Suppressor macrophage treated with lipopolysaccharide for 1 hour (primary cell): ENCODE results near the gene NUDT5.
"Not testable (repeated sequence)": the region's sequence is repeated elsewhere in the genome, so short reads cannot be mapped to it uniquely, and the experiment has no call there.

Experiments
- DNase-seq, 3 donors: peaks; one replicate each; pipeline ENCODE4 v3.0.0-alpha.2; 2020 to 2022

The NUDT5 gene

GRCh38 chr10:12202226-12202625, 6.5 kb upstream of the NUDT5 start:
- no peak for DNase-seq

GRCh38 chr10:12201543-12201942, 5.9 kb upstream of the NUDT5 start:
- no peak for DNase-seq

- DNase-seq = no peak
Observed at GRCh38 chr10:12200850-12201249, 5.2 kb upstream of the NUDT5 start.

- peak in 2 of 3 donors; percentile 34 to 42 for DNase-seq
Observed at GRCh38 chr10:12198156-12198555, 2.5 kb upstream of the NUDT5 start.

GRCh38 chr10:12196531-12197211, 980 bp upstream of the NUDT5 start:
- DNase-seq = peak in 1 of 3 donors; percentile 25

- DNase-seq = no peak
Observed at GRCh38 chr10:12195281-12195602, 449 bp downstream of the NUDT5 start.

- peak; percentile 41 to 45 (median 41) for DNase-seq
Observed at GRCh38 chr10:12194752-12195271, 879 bp downstream of the NUDT5 start.

GRCh38 chr10:12193193-12193592, 2.5 kb downstream of the NUDT5 start:
- peak; percentile 45 to 65 (median 65) for DNase-seq

- DNase-seq = peak; percentile 24 to 50 (median 26)
Observed at GRCh38 chr10:12191715-12192114, 4.0 kb downstream of the NUDT5 start.

GRCh38 chr10:12189426-12189825, 6.3 kb downstream of the NUDT5 start:
- DNase-seq = no peak

- no peak for DNase-seq
Observed at GRCh38 chr10:12188656-12189055, 7.0 kb downstream of the NUDT5 start.

DNA sequence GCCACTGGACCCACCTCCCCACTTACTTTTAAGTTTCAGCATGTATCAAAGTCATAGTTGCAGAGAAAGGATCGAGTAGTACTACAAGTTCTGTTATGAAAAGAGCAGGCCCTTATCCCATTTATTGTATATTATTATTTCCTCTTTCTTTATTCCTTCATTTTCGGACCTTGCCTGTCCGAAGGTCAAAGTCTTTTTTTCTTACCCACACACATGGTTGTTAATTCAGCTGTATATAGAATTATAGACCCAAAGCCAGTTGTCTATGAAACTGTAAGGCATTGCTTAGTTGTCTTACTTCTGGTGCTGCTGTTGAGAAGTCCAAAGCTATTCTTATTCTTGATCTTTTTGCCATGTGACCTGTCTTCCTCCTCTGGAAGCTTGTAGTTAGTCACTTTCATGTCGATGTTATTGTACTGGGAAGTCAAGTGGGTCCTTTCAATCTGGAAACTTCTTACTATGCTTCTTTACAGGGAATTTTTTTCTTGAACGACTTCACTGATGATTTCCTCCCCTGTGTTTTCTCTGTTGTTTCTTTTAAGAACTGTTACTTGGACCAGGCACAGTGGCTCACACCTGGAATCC, 8.3 kb downstream of the NUDT5 start:
- peak; percentile 25 to 53 (median 50) for DNase-seq

DNA sequence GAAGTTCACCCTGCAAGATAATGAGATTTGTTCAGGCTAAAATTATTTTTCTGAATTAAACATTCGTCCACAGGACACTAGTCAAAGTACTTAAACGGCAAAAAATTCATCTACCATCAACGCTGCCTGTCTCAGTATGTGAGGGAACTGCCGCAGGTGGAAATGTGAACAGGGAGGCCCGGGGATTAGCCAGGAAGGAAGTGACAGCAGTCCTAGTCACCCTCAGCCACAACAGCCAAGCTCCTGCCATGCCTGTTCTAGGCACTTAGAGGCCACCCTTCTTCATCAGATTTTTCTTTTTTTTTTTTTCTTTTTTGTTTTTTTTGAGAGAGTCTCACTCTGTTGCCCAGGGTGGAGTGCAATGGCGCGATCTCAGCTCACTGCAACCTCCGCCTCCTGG, 9.4 kb downstream of the NUDT5 start:
- peak in 1 of 3 donors; percentile 26 for DNase-seq

DNA sequence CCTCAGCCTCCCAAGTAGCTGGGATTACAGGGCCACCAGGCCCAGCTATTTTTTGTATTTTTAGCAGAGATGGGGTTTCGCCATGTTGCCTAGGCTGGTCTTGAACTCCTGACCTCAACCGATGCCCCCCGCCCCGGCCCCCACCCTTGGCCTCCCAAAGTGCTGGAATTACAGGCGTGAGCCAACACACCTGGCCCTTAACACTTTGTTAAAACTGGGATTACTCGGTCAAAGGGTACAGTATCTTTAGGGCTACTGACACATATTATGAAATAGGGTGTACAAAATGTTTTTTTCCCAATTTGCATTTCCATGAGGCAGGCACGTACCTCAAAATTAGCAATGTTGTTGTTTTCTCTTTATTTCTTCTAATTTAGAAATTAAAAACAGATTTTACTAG, 11.5 kb downstream of the NUDT5 start:
- DNase-seq = no peak

DNA sequence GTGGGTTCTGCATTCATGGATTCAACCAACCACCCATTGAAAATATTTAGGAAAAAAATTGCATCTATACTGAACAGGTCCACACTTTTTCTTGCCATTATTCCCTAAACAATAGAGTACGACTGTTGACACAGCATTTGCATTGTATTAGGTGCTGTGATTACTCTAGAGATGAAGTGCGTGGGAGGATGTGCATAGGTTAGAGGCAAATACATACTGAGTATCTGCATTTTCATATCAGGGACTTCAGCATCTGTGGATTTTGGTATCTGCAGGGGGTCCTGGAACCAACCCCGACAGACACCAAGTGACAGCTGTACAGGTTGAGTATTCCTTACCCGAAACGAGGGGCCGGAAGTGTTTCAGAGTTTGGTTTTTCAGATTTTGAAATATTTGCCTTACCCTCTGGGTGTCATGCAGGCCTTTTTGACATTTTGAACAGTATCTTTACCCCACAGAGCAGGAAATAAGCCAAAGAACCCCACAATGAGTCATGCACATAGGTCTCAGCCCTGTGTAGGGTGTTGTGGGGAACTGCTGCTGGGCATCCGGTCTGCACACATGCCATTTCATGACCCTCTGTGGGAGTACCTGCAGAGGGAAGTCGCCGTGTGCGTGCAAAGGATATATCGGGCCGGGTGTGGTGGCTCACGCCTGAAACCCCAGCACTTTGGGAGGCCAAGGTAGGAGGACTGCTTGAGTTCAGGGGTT, 14.5 kb downstream of the NUDT5 start:
- DNase-seq = peak; percentile 75 to 85 (median 82)

GRCh38 chr10:12180221-12180974, 15.3 kb downstream of the NUDT5 start:
- DNase-seq = no peak

- DNase-seq = peak; percentile 35 to 40 (median 39)
Observed at GRCh38 chr10:12179606-12180170, 16.0 kb downstream of the NUDT5 start.

DNA sequence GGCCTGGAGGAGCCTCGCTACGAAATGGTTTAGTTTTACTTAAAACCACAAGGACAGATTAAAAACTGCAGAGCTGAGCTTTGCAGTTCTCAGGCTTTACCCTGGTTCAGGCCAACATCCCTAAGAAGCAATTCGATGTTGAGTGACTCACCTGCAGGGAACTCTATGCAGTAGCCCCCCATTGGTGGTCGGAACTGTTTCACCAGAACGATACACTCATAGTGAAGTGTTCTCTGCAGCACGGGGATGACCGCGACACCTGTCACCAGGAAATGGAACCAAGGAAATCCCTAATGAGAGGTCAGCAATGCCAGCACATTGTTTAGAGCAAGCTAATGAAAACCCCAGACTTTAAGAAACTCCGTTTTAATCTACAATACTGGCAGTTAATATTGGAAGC, 18.0 kb downstream of the NUDT5 start:
- DNase-seq = no peak

DNA sequence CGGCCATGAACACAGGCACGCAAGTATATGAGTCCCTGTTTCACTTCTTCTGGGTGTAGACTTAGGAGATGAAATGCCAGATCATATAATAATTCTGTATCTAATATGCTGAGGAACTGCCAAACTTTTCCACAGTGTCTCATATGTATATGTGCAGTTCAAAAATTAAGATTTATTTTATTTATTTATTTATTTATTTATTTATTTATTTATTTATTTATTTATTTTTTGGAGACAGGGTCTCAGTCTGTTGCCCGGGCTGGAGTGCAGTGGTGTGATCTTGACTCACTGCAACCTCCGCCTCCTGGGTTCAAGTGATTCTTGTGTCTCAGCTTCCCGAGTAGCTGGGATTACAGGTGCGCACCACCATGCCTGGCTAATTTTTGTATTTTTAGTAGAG, 24.2 kb downstream of the NUDT5 start:
- DNase-seq = not testable (repeated sequence)

DNA sequence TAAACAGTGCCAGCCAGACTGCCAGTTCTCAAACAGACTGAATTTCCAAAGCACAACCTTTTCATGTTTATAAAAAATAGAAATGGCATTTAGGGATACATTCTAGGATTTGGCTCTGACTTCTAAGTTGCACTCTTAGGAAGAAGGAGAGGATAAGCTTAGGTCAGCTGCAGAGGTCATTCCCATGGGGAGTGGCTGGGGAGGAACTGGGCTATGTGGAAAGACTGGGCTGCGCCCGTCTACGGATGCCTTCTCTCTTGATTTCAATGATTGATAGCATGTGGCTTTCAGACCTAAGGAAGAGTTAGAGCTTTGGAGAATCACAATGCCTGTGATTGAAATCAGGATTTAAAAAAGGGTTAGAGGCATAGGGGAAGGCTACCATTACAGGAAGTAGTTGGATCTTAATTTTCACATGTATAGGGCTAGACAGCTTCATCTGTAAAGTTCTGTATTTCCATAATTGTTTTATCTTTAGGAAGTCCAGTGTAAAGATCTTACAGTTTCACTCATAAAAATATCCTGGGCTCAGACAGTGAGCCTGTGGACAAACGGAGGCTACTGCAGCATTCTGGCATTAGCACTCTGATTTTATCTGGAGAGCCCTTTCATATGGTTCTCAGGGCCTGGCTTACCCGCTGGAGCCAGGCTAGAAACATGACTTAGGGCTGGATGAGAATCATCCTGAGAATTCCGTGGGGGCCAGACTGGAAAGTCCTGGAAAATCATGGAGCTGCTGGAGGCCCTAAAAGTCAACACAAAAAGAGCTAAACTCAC, 29.5 kb downstream of the NUDT5 start:
- DNase-seq = no peak

- no peak for DNase-seq
Observed at GRCh38 chr10:12165036-12165435, 30.7 kb downstream of the NUDT5 start.

- no peak for DNase-seq
Observed at GRCh38 chr10:12164085-12164484, 31.6 kb downstream of the NUDT5 start.
